NCI-H2196 (cell line): ENCODE measurements around the gene DPPA5.
"Not testable (repeated sequence)": the region's sequence is repeated elsewhere in the genome, so short reads cannot be mapped to it uniquely, and the experiment has no call there.

ENCODE experiments used
- DNase-seq: peaks from one replicate; lab custom pipeline; 2025; ENCODE audit not compliant: unreplicated experiment; lab: John Stamatoyannopoulos, UW

The DPPA5 gene

GRCh38 chr6:73353636-73354593, at the start of gene DPPA5:
Gene DPPA5, minus strand, starts transcription at chr6:73354276. Its CDS starts 51 bp downstream, at chr6:73354225.
- DNase-seq = no peak

GRCh38 chr6:73400656-73401055, 46.6 kb upstream of the DPPA5 start:
- DNase-seq = no peak

GRCh38 chr6:73395875-73396274, 41.8 kb upstream of the DPPA5 start:
- DNase-seq = no peak

- DNase-seq = no peak
Observed at GRCh38 chr6:73394577-73395354, 40.7 kb upstream of the DPPA5 start, which contains the start of gene DDX43. Gene DDX43, plus strand, starts transcription at chr6:73394828. Its CDS starts 78 bp downstream, at chr6:73394906.

GRCh38 chr6:73393278-73393677, 39.2 kb upstream of the DPPA5 start:
- no peak for DNase-seq

GRCh38 chr6:73392188-73392587, 38.1 kb upstream of the DPPA5 start:
- DNase-seq = peak; percentile 4

GRCh38 chr6:73391675-73392074, 37.6 kb upstream of the DPPA5 start:
- no peak for DNase-seq

GRCh38 chr6:73389854-73390253, 35.8 kb upstream of the DPPA5 start:
- no peak for DNase-seq

GRCh38 chr6:73388800-73389512, 34.9 kb upstream of the DPPA5 start:
- peak; percentile 50 for DNase-seq

GRCh38 chr6:73388433-73388799, 34.3 kb upstream of the DPPA5 start:
- DNase-seq = no peak

GRCh38 chr6:73382462-73383113, 28.5 kb upstream of the DPPA5 start:
- DNase-seq = no peak

- not testable (repeated sequence) for DNase-seq
Observed at GRCh38 chr6:73381531-73381930, 27.5 kb upstream of the DPPA5 start.

- DNase-seq = no peak
Observed at GRCh38 chr6:73377225-73377624, 23.1 kb upstream of the DPPA5 start.

GRCh38 chr6:73375216-73375615, 21.1 kb upstream of the DPPA5 start:
- no peak for DNase-seq

GRCh38 chr6:73372516-73372915, 18.4 kb upstream of the DPPA5 start:
- DNase-seq = no peak

- no peak for DNase-seq
Observed at GRCh38 chr6:73371984-73372383, 17.9 kb upstream of the DPPA5 start.

- DNase-seq = no peak
Observed at GRCh38 chr6:73369563-73369962, 15.5 kb upstream of the DPPA5 start, which contains the start of gene OOEP. Gene OOEP, minus strand, starts transcription at chr6:73369897. Its CDS starts 105 bp downstream, at chr6:73369792.

GRCh38 chr6:73369157-73369556, 15.1 kb upstream of the DPPA5 start:
- no peak for DNase-seq

- no peak for DNase-seq
Observed at GRCh38 chr6:73368675-73369074, 14.6 kb upstream of the DPPA5 start.

- no peak for DNase-seq
Observed at GRCh38 chr6:73367761-73368355, 13.8 kb upstream of the DPPA5 start.
